ACHN (cell line): ENCODE measurements around the gene ADGRG2.

Experiments used
- DNase-seq: peaks from one replicate; pipeline ENCODE4 v3.0.0-alpha.2; 2015
- in situ Hi-C: cut with HindIII; loops from 2 replicates; pipeline ENCODE4 v1.10.0; 2017; ENCODE audit warnings: low sequenced_read_pairs, low pct_ligation_motif_present, low pct_unique_long_range_greater_than_20kb

ADGRG2 gene

DNA sequence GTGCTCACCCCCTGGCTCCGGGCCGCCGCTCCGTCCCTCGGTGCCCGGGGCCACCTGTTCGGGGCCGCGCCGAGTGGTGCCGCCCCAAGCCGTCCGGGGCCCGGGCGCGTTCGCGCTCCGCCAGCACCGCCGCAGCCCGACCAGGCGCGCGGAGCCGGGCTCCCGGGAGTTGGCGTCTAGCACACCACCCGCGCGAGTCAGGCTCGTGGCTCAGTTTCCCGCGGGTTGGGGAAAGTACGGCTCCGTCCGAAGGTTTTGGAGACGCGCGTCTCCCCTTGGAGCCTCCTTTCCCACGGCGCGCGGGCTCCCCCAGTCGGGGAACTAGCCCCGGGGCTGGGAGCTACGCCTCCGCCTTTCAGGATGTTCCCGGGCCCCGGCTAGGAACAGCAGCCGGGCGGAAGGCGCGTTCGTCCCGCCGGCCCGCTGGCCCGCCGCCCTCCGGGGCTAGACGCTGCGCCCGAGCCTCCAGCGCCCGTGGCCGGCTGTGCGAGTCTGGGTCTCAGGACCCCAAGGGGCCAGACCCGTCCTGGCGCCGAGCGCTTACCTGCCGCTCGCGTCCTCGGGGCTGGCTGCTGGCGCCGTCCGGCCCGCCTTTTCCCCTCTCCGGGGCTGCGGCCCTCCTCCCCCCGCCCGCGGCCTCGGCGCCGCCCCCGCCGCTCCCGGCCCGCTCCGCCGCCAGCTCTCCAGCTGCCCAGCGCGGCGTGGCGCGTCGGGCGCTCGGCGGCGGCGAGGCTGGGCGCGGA, at the start of gene ADGRG2:
ADGRG2 (minus strand) TSS at position 571 of the 743 bp plus-strand sequence. CDS start 53,634 bp downstream, outside the sequence.
- DNase-seq: peak; percentile 8
- in situ Hi-C loops: no loop called here

GRCh38 chrX:19168609-19169008, 46.3 kb upstream of the ADGRG2 start:
- DNase-seq: no peak
- in situ Hi-C loops: no loop called here

DNA sequence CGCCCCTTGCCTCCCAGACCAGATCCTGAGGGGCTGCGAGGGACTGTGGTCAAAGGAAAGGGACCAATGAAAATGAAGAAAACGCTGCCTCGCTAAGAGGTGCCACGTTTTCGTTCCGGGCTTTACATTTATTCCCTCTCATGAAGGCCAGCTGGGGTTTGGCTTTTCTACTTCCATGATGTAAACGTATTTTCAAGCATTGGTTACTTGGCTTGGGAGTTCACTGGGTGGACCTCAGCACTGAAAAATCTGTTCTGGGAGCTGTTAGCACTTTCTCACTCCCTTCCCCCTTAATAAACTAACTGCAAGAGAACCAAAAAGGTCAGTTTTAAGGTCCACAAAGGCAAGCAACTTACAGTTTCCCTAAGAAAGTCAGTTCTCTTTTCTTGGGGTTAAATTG, 40.6 kb upstream of the ADGRG2 start:
- DNase-seq: no peak
- in situ Hi-C loops: no loop called here

DNA sequence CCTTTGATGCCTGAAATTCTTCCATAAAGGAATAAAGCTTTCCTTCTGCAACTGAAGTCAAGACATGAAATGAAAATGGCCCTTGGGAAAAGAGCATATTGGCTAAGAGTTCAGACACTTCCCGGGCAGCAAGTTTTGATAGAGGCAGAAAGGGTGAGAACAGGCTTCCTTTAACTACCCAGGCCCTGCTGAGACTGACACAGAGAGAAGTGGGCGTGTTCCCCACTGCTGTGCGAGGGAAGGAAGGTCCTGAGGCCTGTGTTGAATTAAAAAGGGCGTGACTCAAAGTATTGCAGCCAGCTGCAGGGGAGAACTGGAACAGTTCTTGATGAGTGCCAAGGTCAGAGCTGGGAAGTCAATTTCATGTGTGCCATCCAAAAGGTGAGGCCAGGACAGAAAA, 33.9 kb upstream of the ADGRG2 start:
- in situ Hi-C loops: no loop called here
- DNase-seq: no peak

DNA sequence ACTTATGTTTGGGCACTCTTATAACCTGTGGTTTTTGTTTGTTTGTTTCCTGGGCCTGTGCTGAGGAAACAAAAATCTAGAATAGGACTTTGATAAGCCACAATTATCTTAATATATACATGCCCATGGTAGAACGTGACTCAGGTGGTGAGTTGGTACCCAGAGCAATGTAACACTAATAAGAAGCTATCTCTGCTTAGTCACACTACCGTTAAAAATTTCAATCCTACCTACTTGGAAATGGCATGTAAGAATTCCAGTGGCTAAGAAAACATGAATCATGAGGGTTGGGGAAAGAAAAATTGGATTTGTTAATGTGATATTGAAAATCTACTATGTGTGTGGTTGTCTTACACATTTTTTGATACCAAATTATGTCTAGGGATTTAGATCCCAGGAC, 30.5 kb upstream of the ADGRG2 start:
- in situ Hi-C loops: no loop called here
- DNase-seq: no peak

DNA sequence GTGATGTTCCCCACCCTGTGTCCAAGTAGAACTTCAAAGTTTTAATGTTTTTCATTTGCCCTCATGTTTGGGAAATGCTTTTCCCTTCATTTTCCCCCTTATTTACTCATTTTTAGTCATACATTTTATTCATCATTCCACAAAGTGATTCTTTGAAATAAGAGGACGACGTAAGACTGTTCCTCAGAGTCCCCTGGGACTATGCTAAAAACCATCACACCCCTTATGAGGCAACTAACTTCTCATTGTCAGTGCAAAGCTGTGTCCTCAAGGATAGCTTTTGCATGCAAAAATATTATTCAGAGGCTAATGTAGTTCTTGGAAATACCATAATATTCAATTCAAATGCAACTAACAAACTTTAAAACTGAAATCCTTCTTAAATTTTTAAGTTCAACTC, 14.8 kb upstream of the ADGRG2 start:
- in situ Hi-C loops: no loop called here

DNA sequence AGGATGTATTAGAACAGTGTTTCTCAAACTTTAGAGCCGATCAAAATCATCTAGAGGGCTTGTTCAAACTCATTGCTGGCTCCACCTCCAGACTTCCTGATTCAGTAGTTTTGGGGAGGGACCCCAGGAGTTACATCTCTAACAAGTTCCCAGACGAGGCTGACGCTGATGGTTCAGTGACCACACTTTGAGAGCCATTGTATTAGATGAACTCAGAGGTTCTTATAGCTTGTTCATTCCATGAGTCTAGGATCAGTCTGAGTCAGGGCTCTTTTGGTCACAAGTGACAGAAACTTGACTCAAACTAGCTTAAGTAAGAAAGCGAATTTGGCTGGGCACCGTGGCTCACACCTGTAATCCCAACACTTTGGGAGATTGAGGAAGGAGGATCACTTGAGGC, 11.5 kb upstream of the ADGRG2 start:
- in situ Hi-C loops: no loop called here
- no peak for DNase-seq

More for the DNA sequence above, 14.8 kb upstream of the ADGRG2 start:
- DNase-seq: no peak

GRCh38 chrX:19133231-19133630, 11.0 kb upstream of the ADGRG2 start:
- in situ Hi-C loops: no loop called here
- no peak for DNase-seq

DNA sequence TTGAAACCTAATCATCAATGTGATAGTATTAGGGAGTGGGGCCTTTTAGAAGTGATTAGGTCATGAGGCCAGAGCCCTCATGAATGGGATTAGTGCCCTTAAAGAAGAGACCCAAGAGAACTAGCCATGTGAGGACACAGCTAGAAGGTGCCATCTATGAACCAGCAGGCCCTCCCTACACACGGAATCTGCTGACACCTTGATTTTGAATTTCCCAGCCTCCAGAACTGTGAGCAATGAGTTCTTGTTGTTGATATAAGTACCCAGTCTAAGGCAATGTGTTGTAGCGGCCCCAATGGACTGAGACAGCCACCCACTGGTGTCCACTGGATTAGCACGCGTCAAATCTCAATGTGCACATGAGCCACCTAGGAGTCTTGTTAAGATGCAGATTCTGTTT, 8.4 kb upstream of the ADGRG2 start:
- in situ Hi-C loops: no loop called here
- no peak for DNase-seq

GRCh38 chrX:19129694-19130093, 7.4 kb upstream of the ADGRG2 start:
- in situ Hi-C loops: no loop called here
- no peak for DNase-seq

DNA sequence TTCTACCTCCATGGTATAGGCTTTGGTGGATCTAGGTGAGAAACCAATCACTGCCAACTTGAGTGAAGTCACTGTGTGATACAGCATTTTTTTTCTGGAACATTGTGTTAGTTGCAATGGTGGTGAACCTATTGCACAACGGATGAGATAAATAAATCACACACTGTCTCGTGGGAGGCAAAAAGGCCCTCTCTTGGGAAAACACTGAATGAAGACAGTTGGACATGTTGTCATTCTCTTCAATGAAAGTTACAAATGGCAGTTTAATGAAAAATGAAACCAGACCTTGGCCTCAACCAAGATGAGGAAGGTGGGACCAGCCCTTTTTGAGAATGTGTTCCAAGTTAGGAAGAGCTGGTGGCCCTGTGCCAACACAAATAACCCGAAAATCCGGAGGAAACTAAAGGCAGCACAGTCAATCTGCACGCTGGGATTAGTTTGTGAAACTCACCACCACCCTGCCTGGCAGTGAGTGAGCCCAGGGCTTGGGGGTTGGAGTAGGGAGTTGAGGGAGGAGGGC, 5.4 kb upstream of the ADGRG2 start:
- no peak for DNase-seq
- in situ Hi-C loops: no loop called here

- no peak for DNase-seq
- in situ Hi-C loops: no loop called here
These were observed 357 bp upstream of the ADGRG2 start for GRCh38 chrX:19122641-19123009.

DNA sequence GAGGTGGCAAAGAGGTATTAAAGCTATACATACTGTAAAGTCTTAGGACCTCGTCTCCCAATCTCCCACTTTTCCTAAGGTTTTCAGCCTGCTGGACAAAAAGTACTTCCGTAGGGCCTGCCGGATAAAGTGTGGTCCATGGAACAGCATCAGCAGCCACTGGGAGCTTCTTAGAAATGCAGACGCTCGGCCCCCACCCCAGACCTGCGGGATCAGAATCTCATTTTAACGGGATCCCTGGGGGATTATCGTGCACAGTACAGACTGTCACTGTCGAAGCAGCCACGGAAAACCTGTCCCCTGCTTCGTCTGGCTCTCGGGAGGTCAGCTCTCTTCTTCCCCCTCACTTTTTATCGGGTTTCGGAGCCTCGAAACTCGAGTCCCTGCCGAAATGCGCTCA, 802 bp downstream of the ADGRG2 start:
- no peak for DNase-seq
- in situ Hi-C loops: no loop called here

GRCh38 chrX:19110642-19111041, 11.6 kb downstream of the ADGRG2 start:
- in situ Hi-C loops: no loop called here
- no peak for DNase-seq

DNA sequence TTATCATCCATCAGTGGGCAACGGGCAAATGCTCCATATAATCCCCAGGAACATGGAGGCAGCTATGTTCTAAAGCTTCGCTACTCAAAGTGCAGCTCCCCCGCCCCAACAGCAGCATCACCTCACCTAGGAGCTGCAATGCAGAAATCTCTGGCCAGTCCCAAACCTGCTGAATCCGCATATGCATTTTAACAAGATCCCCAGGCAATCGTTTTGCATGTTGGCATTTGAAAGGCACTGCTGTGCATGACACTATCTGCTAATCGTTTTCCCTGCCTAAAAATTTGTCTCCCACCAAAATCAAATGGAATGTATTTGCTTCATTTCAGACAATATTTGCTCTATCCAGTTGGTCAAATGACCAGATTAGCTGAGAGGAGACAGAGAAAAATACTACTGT, 15.2 kb downstream of the ADGRG2 start:
- in situ Hi-C loops: no loop called here

DNA sequence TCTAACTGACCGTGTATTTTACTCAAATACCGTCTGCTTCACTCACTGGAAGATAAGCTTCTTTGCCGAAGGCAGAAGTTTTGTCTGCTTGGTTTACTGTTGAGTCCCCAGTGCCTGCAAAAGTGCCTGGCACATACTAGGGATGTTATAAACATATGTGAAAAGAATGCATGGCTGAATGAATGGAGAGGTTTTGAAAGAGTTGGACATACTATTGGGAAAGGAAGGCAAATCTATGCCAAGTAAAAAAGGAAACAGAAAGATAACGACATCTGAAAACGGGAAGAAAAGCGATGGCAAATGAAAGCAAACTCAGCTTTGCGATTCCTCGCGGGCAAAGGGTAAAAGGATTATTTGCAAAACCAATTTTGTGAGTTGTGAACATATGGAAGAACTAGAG, 21.7 kb downstream of the ADGRG2 start:
- in situ Hi-C loops: no loop called here

More for the DNA sequence above, 15.2 kb downstream of the ADGRG2 start:
- no peak for DNase-seq

DNA sequence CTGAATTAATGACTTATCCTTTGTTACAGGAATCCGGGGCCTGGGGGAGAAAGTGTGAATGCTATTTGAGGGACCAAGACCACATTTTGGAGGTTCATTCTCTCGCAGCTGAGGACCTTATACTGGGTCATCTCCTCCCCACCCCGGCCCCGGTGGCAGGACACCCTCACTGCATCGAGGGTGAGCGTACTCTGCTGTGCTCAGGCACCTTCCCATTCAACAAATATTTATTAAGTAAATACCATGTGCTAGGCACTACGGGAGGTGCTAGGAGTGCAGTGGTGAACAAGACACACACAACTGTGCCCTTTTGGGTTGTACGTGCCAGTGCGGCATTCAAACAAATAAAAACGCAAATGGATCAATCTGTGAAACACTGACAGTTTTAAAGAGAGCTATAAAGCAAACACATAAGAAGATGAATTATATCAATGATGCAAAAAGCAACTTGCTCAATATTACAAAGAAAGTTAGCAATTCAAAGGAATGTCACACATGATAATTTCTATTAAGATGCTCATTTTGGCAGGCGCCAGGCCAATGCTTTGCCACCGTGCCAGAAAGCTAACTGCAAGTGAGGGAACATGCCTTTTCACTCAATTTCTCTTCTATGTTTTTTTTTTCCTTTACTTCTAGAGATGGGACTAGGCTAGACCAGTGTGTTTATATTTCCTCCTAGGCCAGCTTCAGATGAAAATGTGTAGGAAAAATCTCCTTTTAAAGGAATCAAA, 24.6 kb downstream of the ADGRG2 start:
- no peak for DNase-seq
- in situ Hi-C loops: no loop called here

More for the DNA sequence above, 21.7 kb downstream of the ADGRG2 start:
- no peak for DNase-seq

DNA sequence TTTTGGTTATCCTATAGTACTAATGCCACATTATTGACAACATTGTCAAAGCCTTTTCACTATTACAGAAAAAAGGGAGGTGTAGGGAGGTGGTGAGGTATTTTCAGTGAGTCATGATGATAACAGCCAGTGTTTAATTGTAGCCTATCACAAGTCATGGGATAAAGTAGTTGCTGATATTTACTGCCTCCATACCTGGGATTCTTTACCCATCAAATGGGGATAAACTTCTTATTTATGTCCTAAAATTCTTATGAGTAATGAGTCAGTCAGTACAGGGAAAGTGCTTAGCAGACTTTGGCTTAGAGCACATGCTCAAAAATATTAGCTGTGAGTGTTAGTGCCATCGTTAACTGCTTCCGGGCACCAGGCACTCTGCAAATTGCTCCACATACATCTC, 25.7 kb downstream of the ADGRG2 start:
- in situ Hi-C loops: no loop called here
- no peak for DNase-seq

DNA sequence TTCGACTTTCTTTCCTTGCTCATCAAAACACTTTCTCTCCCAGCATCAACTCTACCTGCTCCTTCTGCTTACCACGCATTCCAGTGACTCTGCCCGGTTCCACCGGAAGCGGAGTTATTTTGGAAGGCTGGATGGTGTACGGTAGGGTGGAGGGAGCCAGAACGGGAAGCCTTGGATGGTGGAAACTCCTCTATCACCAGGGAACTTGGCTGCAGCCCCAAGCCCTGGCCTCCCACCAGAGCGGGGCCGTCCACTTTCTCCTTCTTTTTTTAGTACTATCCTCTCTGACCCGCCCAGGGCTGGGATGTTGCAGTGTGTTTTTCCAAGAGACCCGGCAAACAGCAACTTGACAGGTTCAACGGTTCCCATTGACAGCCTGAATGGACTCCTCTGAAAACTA, 27.6 kb downstream of the ADGRG2 start:
- in situ Hi-C loops: no loop called here
- DNase-seq: no peak

DNA sequence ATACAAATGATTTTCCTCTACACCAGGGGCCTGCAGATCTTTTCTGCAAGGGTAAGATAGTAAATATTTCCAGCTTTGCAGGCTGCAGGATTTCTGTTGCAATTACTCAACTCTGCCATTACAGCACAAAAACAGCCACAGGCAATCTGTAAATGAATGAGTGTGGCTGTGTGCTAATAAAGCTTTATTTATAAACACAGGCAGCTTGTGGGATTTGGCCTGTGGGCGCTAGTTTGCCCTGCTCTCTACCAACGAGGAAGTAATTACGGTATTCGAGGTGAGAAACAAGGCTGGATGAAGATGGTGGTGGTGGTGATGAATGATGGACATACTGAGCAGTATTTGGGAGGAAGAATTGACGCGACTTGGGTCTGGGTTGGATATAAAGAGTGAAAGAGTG, 30.7 kb downstream of the ADGRG2 start:
- in situ Hi-C loops: no loop called here
- no peak for DNase-seq
